ENCODE measurements around the gene LOXL4.
"Not testable (repeated sequence)": the region's sequence is repeated elsewhere in the genome, so short reads cannot be mapped to it uniquely, and the experiment has no call there.

Gene LOXL4

GRCh38 chr10:98240524-98240923, 27.5 kb downstream of the LOXL4 start:
- DNase-seq: no peak

- no peak for DNase-seq
These were observed 29.6 kb downstream of the LOXL4 start for GRCh38 chr10:98238391-98238790.

GRCh38 chr10:98236862-98237261, 31.1 kb downstream of the LOXL4 start:
- DNase-seq: no peak

GRCh38 chr10:98235846-98236245, 32.1 kb downstream of the LOXL4 start:
- DNase-seq: no peak

- DNase-seq: no peak
These were observed 36.6 kb downstream of the LOXL4 start for GRCh38 chr10:98231417-98231816.

GRCh38 chr10:98228266-98228665, 39.7 kb downstream of the LOXL4 start:
- not testable (repeated sequence) for DNase-seq

- not testable (repeated sequence) for DNase-seq
These were observed 40.3 kb downstream of the LOXL4 start for GRCh38 chr10:98227713-98228112.

GRCh38 chr10:98226508-98227144, 41.4 kb downstream of the LOXL4 start:
- no peak for DNase-seq

GRCh38 chr10:98224996-98225395, 43.0 kb downstream of the LOXL4 start:
- no peak for DNase-seq

- no peak for DNase-seq
These were observed 43.5 kb downstream of the LOXL4 start for GRCh38 chr10:98224509-98224908.

GRCh38 chr10:98223874-98224273, 44.1 kb downstream of the LOXL4 start:
- DNase-seq: no peak

- DNase-seq: peak; percentile 3 to 19
These were observed 50.2 kb downstream of the LOXL4 start for GRCh38 chr10:98217801-98218200.

GRCh38 chr10:98215373-98215772, 52.6 kb downstream of the LOXL4 start:
- no peak for DNase-seq

- no peak for DNase-seq
These were observed 54.3 kb downstream of the LOXL4 start for GRCh38 chr10:98213740-98214139.

GRCh38 chr10:98212196-98212595, 55.8 kb downstream of the LOXL4 start:
- DNase-seq: no peak

- no peak for DNase-seq
These were observed 58.6 kb downstream of the LOXL4 start for GRCh38 chr10:98209441-98209840.

- no peak for DNase-seq
These were observed 59.1 kb downstream of the LOXL4 start for GRCh38 chr10:98208925-98209324.

GRCh38 chr10:98205351-98205750, 62.6 kb downstream of the LOXL4 start:
- no peak for DNase-seq

- DNase-seq: no peak
These were observed 65.6 kb downstream of the LOXL4 start for GRCh38 chr10:98202378-98202777.

- no peak for DNase-seq
These were observed 66.2 kb downstream of the LOXL4 start for GRCh38 chr10:98201760-98202159.

All from inflammatory macrophage (primary cell).